SK-MEL-5 (cell line): ENCODE measurements around the gene GPRC5C. TPM values are rescaled to one million over a fixed set of nuclear protein-coding genes. Genes with fewer than 3 reads are reported as not detected.

Experiments used
- DNase-seq: peaks from one replicate; pipeline ENCODE4 v3.0.0-alpha.2; 2016; ENCODE audit warnings: low read depth, low spot score
- in situ Hi-C: cut with HindIII; loops from 2 replicates; pipeline ENCODE4 v1.10.0; 2016; ENCODE audit warnings: low sequenced_read_pairs, high pct_unique_total_duplicates, low pct_unique_long_range_greater_than_20kb
- total RNA-seq: library from RNA; depleted of rRNA; stranded (reverse); fragments of >200 nt; shearing (Covaris generic); gene quantifications from 2 replicates; pipeline ENCODE4 v1.2.3, GENCODE V29; 2014

Gene GPRC5C
- total RNA-seq, 1 experiment from 2014 or later = 0.45 TPM

DNA sequence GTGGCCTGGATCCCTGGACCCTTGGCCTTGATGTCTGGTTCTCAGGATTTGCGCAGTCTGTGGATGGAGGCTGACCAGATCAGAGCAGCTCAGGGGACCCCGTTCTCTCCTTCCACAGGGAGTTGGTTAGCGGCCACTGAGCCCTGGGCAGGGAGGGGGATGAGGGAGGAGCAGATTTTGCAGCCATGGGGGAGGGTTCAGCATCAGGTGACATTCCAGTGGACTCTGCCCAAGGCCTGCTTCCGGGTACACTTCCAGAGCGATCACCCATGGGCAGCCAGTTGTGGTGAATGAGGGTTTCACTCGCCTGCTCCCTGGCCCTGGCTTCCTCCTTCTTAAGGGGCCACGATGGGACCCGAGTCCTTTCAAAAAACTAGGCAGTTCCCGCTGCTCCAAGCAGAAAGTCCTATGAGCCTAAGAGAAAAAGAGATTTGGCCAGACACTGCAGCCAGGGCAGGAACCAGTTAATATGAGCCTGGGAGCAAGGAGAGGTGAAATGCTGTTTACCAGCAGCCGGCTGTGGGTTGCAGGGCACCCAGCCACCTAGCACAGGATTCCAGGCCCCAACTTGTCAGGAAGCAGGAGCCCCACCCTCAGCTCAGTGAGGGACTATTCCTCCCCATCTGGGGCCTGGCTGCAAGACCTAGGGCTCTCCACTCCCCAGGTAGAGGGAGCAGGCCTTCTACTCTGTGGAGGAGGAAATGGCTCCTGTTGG lies 4.7 kb upstream of the GPRC5C start:
- DNase-seq = no peak
- in situ Hi-C loops = no loop called here

DNA sequence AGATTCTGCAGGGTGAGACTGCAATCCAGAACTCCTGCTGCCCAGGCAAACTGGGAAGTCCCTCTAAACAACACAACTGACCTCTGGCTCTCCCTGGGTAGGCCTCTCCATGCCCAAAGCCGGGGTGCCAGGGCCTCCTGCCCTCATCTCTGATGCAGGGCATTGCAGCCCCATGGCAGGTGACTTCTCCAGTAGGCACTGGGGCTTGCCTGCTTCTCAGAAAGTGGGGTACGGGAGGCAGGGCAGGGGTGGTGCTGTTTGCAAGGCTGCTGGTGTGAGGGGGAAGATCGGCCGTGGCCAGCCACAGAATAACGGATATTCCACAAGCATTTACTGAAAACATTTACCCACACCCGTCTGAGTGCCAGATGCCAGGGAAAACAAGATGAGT lies 4.1 kb upstream of the GPRC5C start:
- DNase-seq = no peak
- in situ Hi-C loops = no loop called here

DNA sequence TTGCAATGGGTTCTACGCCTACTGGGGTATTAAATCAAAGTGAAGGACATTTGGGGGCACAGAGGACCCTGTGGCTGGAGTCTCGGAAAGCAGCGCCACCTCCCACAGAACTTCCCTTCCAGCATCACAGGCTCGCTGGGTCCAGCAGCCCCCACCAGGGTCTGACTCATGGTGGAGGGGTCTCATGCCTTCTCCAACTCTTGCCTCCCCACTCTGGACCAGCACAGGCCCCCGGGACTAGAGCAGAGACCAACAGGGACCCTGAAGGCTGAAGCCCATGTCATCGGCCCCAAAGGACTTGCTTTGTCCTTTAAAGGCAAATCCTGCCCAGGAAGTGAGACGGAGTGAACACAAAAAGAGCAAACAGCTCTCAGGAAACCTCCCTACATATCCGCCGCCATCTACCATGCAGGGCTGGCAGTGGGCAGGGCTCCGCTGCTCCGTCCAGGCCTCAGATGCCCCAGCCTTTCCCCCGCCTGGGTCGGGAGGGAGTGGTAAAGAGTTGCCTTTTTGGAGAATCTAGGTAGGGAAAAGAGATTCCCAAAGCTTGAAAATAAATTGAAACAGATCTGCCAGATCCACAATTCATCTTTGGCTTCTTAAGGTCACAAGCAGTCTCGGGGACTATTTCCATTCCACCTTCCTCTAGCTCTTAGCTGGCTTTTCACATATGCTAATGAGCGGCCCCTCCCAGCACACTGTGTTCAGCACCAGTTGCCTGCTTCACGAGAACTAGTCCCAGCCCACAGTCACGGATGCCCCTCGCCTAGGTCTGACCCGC lies 2.1 kb upstream of the GPRC5C start:
- no peak for DNase-seq
- in situ Hi-C loops = no loop called here

- in situ Hi-C loops = no loop called here
- no peak for DNase-seq
These were observed 1.5 kb upstream of the GPRC5C start for GRCh38 chr17:74430385-74430705.

- no peak for DNase-seq
- in situ Hi-C loops = no loop called here
These were observed 951 bp upstream of the GPRC5C start for GRCh38 chr17:74430706-74431567.

- in situ Hi-C loops = no loop called here
- no peak for DNase-seq
These were observed 469 bp downstream of the GPRC5C start for GRCh38 chr17:74432424-74432690.

DNA sequence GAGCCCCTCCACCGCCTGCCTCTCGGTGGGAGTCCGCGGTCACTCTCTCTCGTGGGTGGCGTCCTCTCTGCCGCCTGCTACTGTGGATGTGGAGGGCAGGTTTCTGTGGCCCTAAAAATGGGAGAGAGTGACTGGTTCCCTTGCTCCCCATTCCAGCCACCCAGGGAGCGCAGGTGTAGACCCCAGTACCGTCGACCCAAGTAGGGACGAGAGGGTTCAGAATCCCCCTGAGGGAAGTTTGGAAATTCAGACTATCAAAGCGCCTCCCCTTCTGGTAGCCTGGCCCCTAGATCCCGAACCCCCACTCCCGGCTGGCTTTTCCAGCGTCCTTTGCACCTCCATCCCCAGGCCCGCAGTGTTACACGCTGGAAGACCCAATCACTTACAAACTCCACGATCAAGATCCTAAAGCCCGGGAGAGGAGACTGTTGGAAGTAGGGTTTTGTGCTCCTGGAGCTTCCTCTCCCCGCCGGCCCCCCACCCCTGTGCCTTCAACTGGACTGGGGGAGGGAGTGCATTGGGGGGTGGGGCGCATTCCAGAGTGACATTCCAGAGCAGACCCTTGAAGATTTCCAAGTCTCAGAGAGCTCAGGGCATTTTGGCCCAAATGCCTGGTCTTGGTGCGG lies 991 bp downstream of the GPRC5C start:
- DNase-seq = no peak
- in situ Hi-C loops = no loop called here

DNA sequence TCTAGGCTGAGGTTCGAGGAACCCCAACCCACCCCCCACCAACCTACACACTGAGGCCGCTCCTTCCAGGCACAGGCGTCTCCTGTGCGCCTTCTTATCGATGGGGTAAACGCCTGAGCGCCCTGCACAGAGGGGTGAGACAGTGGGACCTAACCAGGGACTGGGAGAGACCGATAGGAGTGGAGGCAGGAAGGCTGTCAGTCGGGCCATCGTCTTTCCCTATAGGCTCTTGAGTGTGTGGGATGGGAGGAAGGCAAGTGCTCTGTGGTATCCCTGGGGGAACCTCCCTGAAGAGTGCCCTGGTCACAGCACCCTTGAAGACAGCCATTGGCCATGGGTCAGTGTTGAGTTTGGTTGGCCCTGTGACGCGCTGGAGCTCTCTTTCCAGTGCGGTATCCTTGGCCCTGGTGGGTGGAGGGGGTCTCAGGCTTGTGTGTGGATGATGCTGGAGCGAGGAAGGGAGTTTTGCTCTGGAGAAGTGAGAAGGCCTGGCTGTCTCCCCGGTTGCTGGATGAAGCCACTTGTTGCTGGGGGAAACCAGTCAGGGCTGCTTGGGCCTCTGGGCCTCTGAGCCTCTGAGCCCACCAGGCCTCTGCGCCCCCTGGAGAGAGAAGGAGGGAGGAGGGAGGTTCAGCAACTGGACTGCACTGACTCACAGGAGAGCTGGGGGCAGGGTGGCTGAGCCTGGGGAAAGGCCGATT lies 1.7 kb downstream of the GPRC5C start:
- in situ Hi-C loops = no loop called here
- DNase-seq = no peak

GRCh38 chr17:74435775-74436359 lies 4.0 kb downstream of the GPRC5C start:
- no peak for DNase-seq
- in situ Hi-C loops = no loop called here

GRCh38 chr17:74437702-74438101 lies 5.8 kb downstream of the GPRC5C start:
- in situ Hi-C loops = no loop called here
- peak; percentile 57 for DNase-seq

- in situ Hi-C loops = no loop called here
- no peak for DNase-seq
These were observed 8.0 kb downstream of the GPRC5C start for GRCh38 chr17:74439691-74440567.

- no peak for DNase-seq
- in situ Hi-C loops = no loop called here
These were observed 9.6 kb downstream of the GPRC5C start for GRCh38 chr17:74441537-74441936.

GRCh38 chr17:74442291-74442669 lies 10.4 kb downstream of the GPRC5C start:
- in situ Hi-C loops = no loop called here
- no peak for DNase-seq

DNA sequence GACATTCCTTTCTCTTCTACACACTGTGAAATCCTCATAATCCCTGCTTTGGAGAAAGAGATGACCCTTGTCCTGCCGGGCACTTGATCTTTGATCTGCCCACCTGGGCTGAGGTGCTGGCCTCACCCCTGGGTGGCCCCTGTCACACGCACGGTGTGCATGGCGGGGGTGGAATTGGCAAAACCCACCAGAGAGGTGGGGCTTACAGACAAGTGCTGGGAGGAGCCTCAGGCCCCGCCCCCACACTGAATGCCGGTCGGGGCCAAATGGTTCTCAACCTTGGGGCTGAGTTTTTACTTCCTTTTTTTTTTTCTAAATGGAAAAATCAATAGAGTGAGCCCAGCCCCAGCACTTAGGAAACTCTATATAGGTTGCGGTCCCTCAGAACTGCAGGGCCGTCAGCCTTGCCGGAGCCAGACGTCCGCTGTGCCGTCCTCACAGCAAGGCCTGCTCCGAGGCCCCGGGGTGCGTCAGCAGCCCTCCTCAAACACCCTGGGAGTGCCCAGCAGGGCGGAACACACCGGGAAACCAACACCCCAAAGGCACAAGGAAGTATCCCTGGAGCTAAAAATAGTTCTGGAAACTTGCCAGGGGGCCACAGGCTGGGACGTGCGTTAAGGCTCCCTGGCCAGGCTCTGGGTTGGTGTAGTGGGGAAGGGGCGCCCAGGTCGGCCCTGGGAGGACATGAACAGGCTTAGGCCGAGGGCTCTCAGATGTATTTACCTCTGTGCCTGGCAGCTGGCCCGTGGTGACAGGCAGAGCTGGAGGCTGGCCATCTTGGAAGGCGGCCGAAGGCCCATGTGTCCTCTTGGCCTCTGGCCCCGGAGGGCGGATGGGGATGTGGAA lies 11.0 kb downstream of the GPRC5C start:
- DNase-seq = no peak
- in situ Hi-C loops = no loop called here

- no peak for DNase-seq
- in situ Hi-C loops = no loop called here
These were observed 11.8 kb downstream of the GPRC5C start for GRCh38 chr17:74443516-74444296.
